Measurements from ENCODE around the gene PIGP.

The PIGP gene

DNA sequence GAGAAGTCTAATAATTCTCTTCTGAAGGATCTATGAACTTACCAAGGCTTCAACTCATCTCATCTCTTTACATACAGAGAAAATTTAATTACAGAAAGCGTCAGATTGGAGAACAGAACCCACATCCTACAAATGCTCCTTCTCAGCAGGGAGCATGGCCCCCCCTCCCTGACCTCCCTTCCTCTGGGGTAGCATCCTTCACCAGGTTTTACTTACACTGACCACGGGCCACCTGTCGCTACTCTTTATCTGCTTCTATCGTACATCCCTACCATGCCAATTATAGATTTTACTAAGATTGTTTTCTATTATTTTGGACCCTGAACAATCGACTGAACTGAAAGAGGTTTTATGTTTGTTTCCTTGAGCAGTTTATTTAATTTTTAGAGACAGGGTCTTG lies 40.6 kb downstream of the PIGP start:
- Histone ChIP-seq H3K36me3 (ENCODE audit: insufficient read depth, low read length) (no peaks in the 10 kb centered on the region), H3K9me3 (ENCODE audit: low read depth, low read length) (no peaks in the 10 kb centered on the region), H3K27ac (no peak overlapping the region), H3K9ac (ENCODE audit: insufficient read length) (no peak overlapping the region), H3K4me3 (no peak overlapping the region)
- TF ChIP-seq POLR2AphosphoS5 (IDR thresholded peaks at IDR 0.05; ENCODE audit: borderline replicate concordance, low read depth, low read length) (no peak), EZH2 (IDR thresholded peaks at IDR 0.05) (no peak), FOXP2 (optimal IDR thresholded peaks at IDR 0.05; ENCODE audit: control extremely low read depth, extremely low read length, insufficient read depth) (no peak)
- no peak for DNase-seq (ENCODE audit: low read depth, low spot score)

DNA sequence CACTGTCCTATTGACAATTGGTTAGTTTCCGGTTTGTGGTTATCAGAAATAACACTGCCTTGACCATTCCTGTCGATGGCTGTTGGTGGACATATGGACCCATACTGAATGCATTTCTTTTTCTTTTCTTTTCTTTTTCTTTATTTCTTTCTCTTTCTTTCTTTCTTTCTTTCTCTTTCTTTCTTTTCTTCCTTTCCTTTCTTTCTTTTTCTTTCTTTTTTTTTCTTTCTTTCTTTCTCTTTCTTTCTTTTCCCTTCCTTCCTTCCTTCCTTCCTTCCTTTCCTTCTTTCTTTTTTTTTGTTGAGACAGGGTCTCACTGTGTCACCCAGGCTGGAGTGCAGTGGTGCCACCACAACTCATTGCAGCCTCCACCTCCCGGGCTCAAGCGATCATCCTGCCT lies 42.0 kb downstream of the PIGP start:
- no peaks in the 10 kb centered on the region for H3K9me3 ChIP-seq (ENCODE audit: low read depth, low read length)
- H3K9ac ChIP-seq (ENCODE audit: insufficient read length): no peak overlapping the region
- no peak overlapping the region for H3K4me3 ChIP-seq
- H3K36me3 ChIP-seq (ENCODE audit: insufficient read depth, low read length): no peaks in the 10 kb centered on the region
- DNase-seq (ENCODE audit: low read depth, low spot score): no peak
- H3K27ac ChIP-seq: no peak overlapping the region
- TF ChIP-seq FOXP2 (optimal IDR thresholded peaks at IDR 0.05; ENCODE audit: control extremely low read depth, extremely low read length, insufficient read depth) (no peak), POLR2AphosphoS5 (IDR thresholded peaks at IDR 0.05; ENCODE audit: borderline replicate concordance, low read depth, low read length) (no peak), EZH2 (IDR thresholded peaks at IDR 0.05) (no peak)

DNA sequence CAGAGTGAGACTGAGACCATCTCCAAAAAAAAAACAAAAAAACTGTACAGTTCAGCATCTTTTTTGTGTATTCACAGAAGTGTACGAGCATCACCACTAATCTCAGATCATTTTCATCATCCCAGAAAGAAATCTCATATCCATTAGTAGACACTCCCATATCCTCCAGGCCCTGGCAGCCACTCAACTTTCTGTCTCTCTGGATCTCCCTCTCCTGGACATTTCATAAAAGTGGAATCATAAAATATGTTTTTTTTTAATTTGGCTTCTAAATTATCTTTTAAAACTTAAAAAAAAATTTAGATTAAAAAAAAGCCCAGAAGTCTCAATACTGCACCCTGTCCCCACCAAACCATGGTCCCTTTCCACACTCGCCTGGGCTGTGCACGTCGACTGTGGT lies 44.3 kb downstream of the PIGP start:
- no peak for TF ChIP-seq FOXP2 (optimal IDR thresholded peaks at IDR 0.05; ENCODE audit: control extremely low read depth, extremely low read length, insufficient read depth)
- no peak for TF ChIP-seq POLR2AphosphoS5 (IDR thresholded peaks at IDR 0.05; ENCODE audit: borderline replicate concordance, low read depth, low read length)
- no peak for TF ChIP-seq EZH2 (IDR thresholded peaks at IDR 0.05)
- no peak for DNase-seq (ENCODE audit: low read depth, low spot score)

DNA sequence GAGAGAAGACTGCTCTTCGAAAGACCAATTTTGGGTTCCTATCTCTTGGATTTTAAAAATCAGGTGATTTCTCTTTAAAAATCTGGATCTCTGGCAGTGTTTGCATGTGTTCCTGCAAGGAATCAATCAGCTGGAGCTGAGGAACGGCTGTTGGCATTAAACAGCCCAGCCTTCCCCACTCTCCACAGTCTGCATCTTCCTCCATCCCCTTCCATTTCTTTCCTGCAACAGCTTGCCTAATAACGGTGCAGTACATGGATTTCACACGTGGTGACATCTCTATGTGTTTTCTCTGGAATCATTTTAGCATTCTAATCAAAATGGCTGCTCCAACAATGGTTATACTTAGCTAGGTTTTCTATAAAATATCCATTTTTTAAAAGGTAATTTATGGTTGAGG lies 46.4 kb downstream of the PIGP start:
- Histone ChIP-seq H3K27ac (no peak overlapping the region), H3K9me3 (ENCODE audit: low read depth, low read length) (no peaks in the 10 kb centered on the region), H3K36me3 (ENCODE audit: insufficient read depth, low read length) (no peaks in the 10 kb centered on the region), H3K4me3 (no peak overlapping the region), H3K9ac (ENCODE audit: insufficient read length) (no peak overlapping the region)
- TF ChIP-seq FOXP2 (optimal IDR thresholded peaks at IDR 0.05; ENCODE audit: control extremely low read depth, extremely low read length, insufficient read depth): no peak
- no peak for TF ChIP-seq EZH2 (IDR thresholded peaks at IDR 0.05)
- TF ChIP-seq POLR2AphosphoS5 (IDR thresholded peaks at IDR 0.05; ENCODE audit: borderline replicate concordance, low read depth, low read length): no peak
- DNase-seq (ENCODE audit: low read depth, low spot score): no peak

More for the DNA sequence above, 44.3 kb downstream of the PIGP start:
- Histone ChIP-seq H3K36me3 (ENCODE audit: insufficient read depth, low read length) (no peaks in the 10 kb centered on the region), H3K4me3 (no peak overlapping the region), H3K9me3 (ENCODE audit: low read depth, low read length) (no peaks in the 10 kb centered on the region), H3K9ac (ENCODE audit: insufficient read length) (no peak overlapping the region), H3K27ac (no peak overlapping the region)

GRCh38 chr21:37017951-37018679 lies 54.8 kb downstream of the PIGP start:
- Histone ChIP-seq H3K27ac (no peak overlapping the region), H3K9ac (ENCODE audit: insufficient read length) (no peak overlapping the region), H3K9me3 (ENCODE audit: low read depth, low read length) (no peaks in the 10 kb centered on the region), H3K36me3 (ENCODE audit: insufficient read depth, low read length) (no peaks in the 10 kb centered on the region), H3K4me3 (no peak overlapping the region)
- DNase-seq (ENCODE audit: low read depth, low spot score): no peak
- TF ChIP-seq POLR2AphosphoS5 (IDR thresholded peaks at IDR 0.05; ENCODE audit: borderline replicate concordance, low read depth, low read length) (no peak), FOXP2 (optimal IDR thresholded peaks at IDR 0.05; ENCODE audit: control extremely low read depth, extremely low read length, insufficient read depth) (no peak), EZH2 (IDR thresholded peaks at IDR 0.05) (no peak)
